HCT116 (cell line): ENCODE results near the gene KANK4. TPM values are rescaled to one million over a fixed set of nuclear protein-coding genes. Genes with fewer than 3 reads are reported as not detected.

Experiments used
- ATAC-seq: fragments of 200-7000 bp; cut with Tn5 transposase; 2 replicates; pipeline ENCODE4 v1.9.1; 2020; ENCODE audit warnings: mild to moderate bottlenecking, moderate library complexity
- BruUV-seq: library from RNA; stranded (reverse); fragments of 400-500 nt; replicated peaks from 2 replicates; lab custom pipeline; 2021; lab: Mats Ljungman, UMichigan
- CTCF ChIA-PET: fragments of 300-600 bp; sonication (Branson Sonifier 250); formaldehyde crosslinking; loops from one replicate; lab custom pipeline; 2021; ENCODE audit warnings: antibody characterized with exemption; lab: Charles Lee
- POLR2A ChIA-PET: fragments of 300-600, 350-600 bp; sonication (Branson Sonifier 250); formaldehyde crosslinking; loops from one replicate; lab custom pipeline; 2021; ENCODE audit warnings: antibody characterized with exemption; lab: Charles Lee
- RAD21 ChIA-PET, 2 experiments: fragments of 300-600 bp; sonication (Branson Sonifier 250); formaldehyde crosslinking; loops; one replicate each; lab custom pipeline; 2023; ENCODE audit warnings: low total read pairs in 2 of 2; ENCODE audit not compliant: uncharacterized antibody in 2 of 2, unreplicated experiment in 2 of 2, low non-redundant PET in 1 of 2; lab: Charles Lee
- DNase-seq: peaks from one replicate; pipeline ENCODE4 v3.0.0-alpha.2; 2010; ENCODE audit warnings: low read depth, low spot score
- H2AFZ ChIP-seq: fragments of 200-600 bp; shearing (Covaris generic), sonication (generic); 2 replicates; pipeline ENCODE4 v1.6.1; 2017; ENCODE audit warnings: low read depth, mixed run types, mixed read lengths, antibody characterized with exemption, low read length; ENCODE audit not compliant: poor library complexity, severe bottlenecking
- H3K27ac ChIP-seq: 2 replicates; pipeline ENCODE4 v1.5.1; 2012; ENCODE audit warnings: low read depth, low read length
- H3K27me3 ChIP-seq: fragments of 200-600 bp; sonication (generic); 2 replicates; pipeline ENCODE4 v1.6.1; 2016; ENCODE audit warnings: mixed run types, low read length, mixed read lengths; ENCODE audit not compliant: insufficient read depth
- H3K36me3 ChIP-seq, 2 experiments: fragments of 200-500 bp in 1 of 2; fragments of 200-600 bp in 1 of 2; sonication (Bioruptor generic) in 1 of 2; sonication (generic) in 1 of 2; 2 replicates each; pipeline versions ENCODE4 v1.5.1 to v1.6.1; 2014 to 2016; ENCODE audit warnings: low read length in 2 of 2, inconsistent platforms in 1 of 2, mixed read lengths in 1 of 2, mixed run types in 1 of 2; ENCODE audit not compliant: insufficient read depth in 2 of 2, control insufficient read depth in 1 of 2
- H3K4me1 ChIP-seq, 2 experiments: fragments of 200-600 bp in 1 of 2; sonication (generic) in 1 of 2; 2 replicates each; pipeline versions ENCODE4 v1.5.1 to v1.6.1; 2012 to 2017; ENCODE audit warnings: low read length in 2 of 2, inconsistent platforms in 1 of 2, mild to moderate bottlenecking in 1 of 2, mixed read lengths in 1 of 2, mixed run types in 1 of 2, moderate library complexity in 1 of 2; ENCODE audit not compliant: insufficient read depth in 2 of 2, control insufficient read depth in 1 of 2
- H3K4me2 ChIP-seq: fragments of 200-600 bp; sonication (generic); 2 replicates; pipeline ENCODE4 v1.6.1; 2017; ENCODE audit warnings: mixed run types, low read length, mixed read lengths
- H3K4me3 ChIP-seq, 2 experiments: fragments of 200-600 bp in 1 of 2; sonication (generic) in 1 of 2; replicated peaks in 1 of 2; 2 replicates each; pipeline ENCODE4 v1.5.1; 2011 to 2016; ENCODE audit warnings: low read length in 2 of 2, control low read depth in 1 of 2, low read depth in 1 of 2, mild to moderate bottlenecking in 1 of 2, mixed read lengths in 1 of 2, mixed run types in 1 of 2
- H3K79me2 ChIP-seq: fragments of 200-600 bp; sonication (generic); 2 replicates; pipeline ENCODE4 v1.6.1; 2017; ENCODE audit warnings: mild to moderate bottlenecking, mixed run types, low read length, moderate library complexity, mixed read lengths; ENCODE audit not compliant: insufficient read depth
- H3K9ac ChIP-seq: fragments of 200-600 bp; sonication (generic); 2 replicates; pipeline ENCODE4 v1.6.1; 2016; ENCODE audit warnings: low read length, mixed read lengths
- H3K9me2 ChIP-seq: fragments of 200-600 bp; sonication (generic), shearing (Covaris generic); 2 replicates; pipeline ENCODE4 v1.6.1; 2017; ENCODE audit warnings: mixed run types, mild to moderate bottlenecking, moderate library complexity; ENCODE audit not compliant: insufficient read depth
- H3K9me3 ChIP-seq, 2 experiments: fragments of 200-500 bp in 1 of 2; fragments of 200-600 bp in 1 of 2; sonication (Bioruptor generic) in 1 of 2; sonication (generic) in 1 of 2; 2 replicates each; pipeline ENCODE4 v1.6.1; 2014 to 2017; ENCODE audit warnings: low read length in 2 of 2, mixed read lengths in 2 of 2, inconsistent platforms in 1 of 2, low read depth in 1 of 2, mild to moderate bottlenecking in 1 of 2, mixed run types in 1 of 2, moderate library complexity in 1 of 2; ENCODE audit not compliant: control insufficient read depth in 1 of 2, insufficient read depth in 1 of 2
- H4K20me1 ChIP-seq: fragments of 200-600 bp; sonication (generic), shearing (Covaris generic); 2 replicates; pipeline ENCODE4 v1.6.1; 2017; ENCODE audit warnings: mixed run types, mild to moderate bottlenecking, moderate library complexity; ENCODE audit not compliant: insufficient read depth
- CEBPB ChIP-seq: IDR thresholded peaks from 2 replicates; pipeline ENCODE4 v1.6.1; 2012; ENCODE audit warnings: low read depth
- CTCF ChIP-seq, 3 experiments: fragments of 200-600 bp in 1 of 3; sonication (generic) in 1 of 3; IDR thresholded peaks in 2 of 3; conservative IDR thresholded peaks in 1 of 3; 2 replicates each; pipeline ENCODE4 v1.5.1; 2012 to 2017; ENCODE audit warnings: low read depth in 2 of 3, low read length in 2 of 3, antibody characterized with exemption in 1 of 3, borderline replicate concordance in 1 of 3, control low read depth in 1 of 3, mild to moderate bottlenecking in 1 of 3, mixed read lengths in 1 of 3, mixed run types in 1 of 3, moderate library complexity in 1 of 3; ENCODE audit not compliant: insufficient read depth in 1 of 3
- FOSL1 ChIP-seq: IDR thresholded peaks from 2 replicates; pipeline ENCODE4 v1.6.1; 2012; ENCODE audit warnings: low read depth
- JUND ChIP-seq: IDR thresholded peaks from 2 replicates; pipeline ENCODE4 v1.6.1; 2012
- MAX ChIP-seq: IDR thresholded peaks from 2 replicates; pipeline ENCODE4 v1.6.1; 2012
- POLR2A ChIP-seq: IDR thresholded peaks from 2 replicates; pipeline ENCODE4 v1.7.0; 2011; ENCODE audit warnings: borderline replicate concordance; ENCODE audit not compliant: insufficient read depth, insufficient read length; ENCODE audit errors: extremely low read depth
- RAD21 ChIP-seq: IDR thresholded peaks from 2 replicates; pipeline ENCODE4 v1.6.1; 2012; ENCODE audit warnings: low read depth, mild to moderate bottlenecking
- SRF ChIP-seq: IDR thresholded peaks from 2 replicates; pipeline ENCODE4 v1.6.1; 2012; ENCODE audit warnings: low read depth
- TCF7L2 ChIP-seq: IDR thresholded peaks from 2 replicates; pipeline ENCODE4 v1.7.0; 2011; ENCODE audit warnings: borderline replicate concordance, inconsistent platforms; ENCODE audit not compliant: insufficient read depth, insufficient read length; ENCODE audit errors: extremely low read depth
- ZBTB33 ChIP-seq: IDR thresholded peaks from 2 replicates; pipeline ENCODE4 v1.6.1; 2011; ENCODE audit warnings: mild to moderate bottlenecking, low read length, moderate library complexity; ENCODE audit not compliant: insufficient replicate concordance; ENCODE audit errors: extremely low read depth
- ZFX ChIP-seq: fragments of 450-650 bp; IDR thresholded peaks from 2 replicates; pipeline ENCODE4 v1.6.1; 2017
- ZNF274 ChIP-seq: fragments of 200-500 bp; sonication (Bioruptor generic); IDR thresholded peaks from 2 replicates; pipeline ENCODE4 v1.6.1; 2014; ENCODE audit warnings: mild to moderate bottlenecking, low read depth, low read length, inconsistent platforms
- intact Hi-C: fragments of 100-400 bp; cut with micrococcal nuclease; formaldehyde crosslinking; loops from 2 replicates; pipeline ENCODE4 v1.10.0; 2022
- total RNA-seq: library from RNA; stranded (reverse); gene quantifications from one replicate; pipeline ENCODE4 v1.2.1, GENCODE V29; 2021; ENCODE audit not compliant: unreplicated experiment

Gene KANK4
- total RNA-seq, 1 experiment from 2014 or later = not detected

GRCh38 chr1:62336995-62337705 is 17.9 kb upstream of the KANK4 start:
- Histone ChIP-seq H3K79me2 (no peaks in the 10 kb centered on the region), H3K9me2 (no peaks in the 10 kb centered on the region), H3K36me3 (no peaks in the 10 kb centered on the region), H3K9me3 (no peaks in the 10 kb centered on the region), H3K27ac (no peak overlapping the region), H3K4me3 (no peak overlapping the region), H4K20me1 (no peaks in the 10 kb centered on the region), H3K4me1 (peaks cover 0 to 17% of the 10 kb centered on the region in 2 experiments; a peak in 2 of 4 replicates), H3K4me2 (no peak overlapping the region), H2AFZ (no peak overlapping the region), H3K9ac (no peak overlapping the region), H3K27me3 (no peaks in the 10 kb centered on the region)
- no TSS peak for BruUV-seq
- DNase-seq (no peak), ATAC-seq (no peak)
- ChIA-PET CTCF (interaction anchor here (1.0 kb wide), 1 partner anchor 43 kb away, joined by 3 read pairs; no protein-coding TSS in a partner anchor), RAD21 (no interaction called here), POLR2A (no interaction called here)
- intact Hi-C loops = no loop called here
- TF ChIP-seq RAD21 (no peak), ZNF274 (no peak), JUND (no peak), ZBTB33 (no peak), CEBPB (no peak), FOSL1 (no peak), ZFX (no peak), SRF (no peak), MAX (no peak), TCF7L2 (no peak), POLR2A (no peak), CTCF (IDR thresholded peaks at IDR 0.05 in 2 of 3, conservative IDR thresholded peaks at IDR 0.05 in 1 of 3; ENCODE audit: borderline replicate concordance in 1 of 3, insufficient read depth in 1 of 3, low read depth in 2 of 3, low read length in 2 of 3) (no peak)
